Dendritic cell treated with granulocyte-macrophage colony-stimulating factor and Interleukin-4, amounts not matched to agents 40 ng/mL and 50 ng/mL, for 4 days (primary cell): ENCODE measurements around the gene TYMP.
"Not testable (repeated sequence)": the region's sequence is repeated elsewhere in the genome, so short reads cannot be mapped to it uniquely, and the experiment has no call there.

Source experiments
- H3K27ac Mint-ChIP-seq: one replicate; pipeline ENCODE4 v1.8.0; 2022; ENCODE audit warnings: mild to moderate bottlenecking, mixed read lengths
- H3K27me3 Mint-ChIP-seq: one replicate; pipeline ENCODE4 v1.8.0; 2022; ENCODE audit warnings: mild to moderate bottlenecking, mixed read lengths
- H3K36me3 Mint-ChIP-seq: one replicate; pipeline ENCODE4 v1.8.0; 2022; ENCODE audit warnings: low read depth, mixed read lengths
- H3K4me1 Mint-ChIP-seq: one replicate; pipeline ENCODE4 v1.8.0; 2022; ENCODE audit warnings: low read depth, mixed read lengths
- H3K4me3 Mint-ChIP-seq: one replicate; pipeline ENCODE4 v1.8.0; 2022; ENCODE audit warnings: mild to moderate bottlenecking, moderate library complexity, mixed read lengths
- H3K9me3 Mint-ChIP-seq: one replicate; pipeline ENCODE4 v1.8.0; 2022; ENCODE audit warnings: mixed read lengths
- intact Hi-C: fragments of 100-400 bp; cut with micrococcal nuclease; formaldehyde crosslinking; loops from one replicate; pipeline ENCODE4 v1.15.0; 2022

Gene TYMP

DNA sequence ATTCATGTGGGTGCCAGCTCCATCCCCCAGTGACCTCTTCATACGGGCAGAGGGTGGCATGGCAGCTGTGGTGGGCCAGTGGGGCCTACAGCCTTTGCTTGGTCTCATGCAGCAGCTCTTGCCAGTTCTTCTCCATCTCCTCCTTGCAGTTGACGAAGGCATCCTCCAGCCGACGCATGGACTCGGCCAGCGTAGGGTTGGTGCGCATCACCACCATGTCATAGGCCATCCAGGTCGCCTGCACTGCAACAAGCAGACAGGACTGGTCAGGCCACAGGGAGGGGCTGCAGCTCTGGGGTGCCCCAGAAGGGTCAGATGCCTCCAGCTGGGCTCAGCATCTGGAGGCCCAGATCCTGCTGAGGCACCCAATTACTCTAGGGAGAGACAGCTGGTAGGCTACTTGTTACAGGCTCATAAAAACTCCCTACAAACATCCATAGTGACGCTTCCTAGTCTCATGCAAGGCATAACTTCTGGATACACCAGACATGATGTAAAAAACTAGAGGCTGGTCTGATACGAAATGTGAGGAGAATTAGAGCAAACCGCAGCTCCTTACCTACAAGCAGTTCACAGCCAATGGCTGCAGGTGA lies 21.4 kb upstream of the TYMP start:
- Mint-ChIP-seq H3K4me1 (peaks cover 25% of the 10 kb centered on the region), H3K9me3 (no peaks in the 10 kb centered on the region), H3K27ac (no peak overlapping the region), H3K36me3 (no peaks in the 10 kb centered on the region), H3K4me3 (no peak overlapping the region), H3K27me3 (peaks cover 24% of the 10 kb centered on the region)
- intact Hi-C loops, result no loop called here

DNA sequence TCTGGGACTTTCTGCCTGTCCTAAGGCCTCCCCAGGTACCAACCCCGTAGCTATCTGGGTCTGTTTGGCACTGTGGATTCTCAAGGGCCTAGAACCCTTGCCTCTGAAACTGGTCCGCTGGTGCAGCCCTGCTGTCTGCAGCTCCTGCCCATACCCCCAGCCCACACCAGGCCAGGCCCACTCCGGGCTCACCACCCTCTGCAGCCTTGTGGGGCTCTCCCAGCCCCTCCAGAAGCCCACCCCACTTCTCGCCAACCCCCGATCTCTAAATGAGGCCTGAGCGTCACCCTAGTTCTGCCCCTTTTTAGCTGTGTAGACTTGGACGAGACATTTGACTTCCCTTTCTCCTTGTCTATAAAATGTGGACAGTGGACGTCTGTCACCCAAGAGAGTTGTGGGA lies 20.6 kb upstream of the TYMP start:
- H3K27ac Mint-ChIP-seq, result no peak overlapping the region
- intact Hi-C loops, result no loop called here
- H3K4me1 Mint-ChIP-seq, result peaks cover 28% of the 10 kb centered on the region
- no peaks in the 10 kb centered on the region for H3K36me3 Mint-ChIP-seq
- no peaks in the 10 kb centered on the region for H3K9me3 Mint-ChIP-seq
- H3K4me3 Mint-ChIP-seq, result no peak overlapping the region
- H3K27me3 Mint-ChIP-seq, result peaks cover 26% of the 10 kb centered on the region

DNA sequence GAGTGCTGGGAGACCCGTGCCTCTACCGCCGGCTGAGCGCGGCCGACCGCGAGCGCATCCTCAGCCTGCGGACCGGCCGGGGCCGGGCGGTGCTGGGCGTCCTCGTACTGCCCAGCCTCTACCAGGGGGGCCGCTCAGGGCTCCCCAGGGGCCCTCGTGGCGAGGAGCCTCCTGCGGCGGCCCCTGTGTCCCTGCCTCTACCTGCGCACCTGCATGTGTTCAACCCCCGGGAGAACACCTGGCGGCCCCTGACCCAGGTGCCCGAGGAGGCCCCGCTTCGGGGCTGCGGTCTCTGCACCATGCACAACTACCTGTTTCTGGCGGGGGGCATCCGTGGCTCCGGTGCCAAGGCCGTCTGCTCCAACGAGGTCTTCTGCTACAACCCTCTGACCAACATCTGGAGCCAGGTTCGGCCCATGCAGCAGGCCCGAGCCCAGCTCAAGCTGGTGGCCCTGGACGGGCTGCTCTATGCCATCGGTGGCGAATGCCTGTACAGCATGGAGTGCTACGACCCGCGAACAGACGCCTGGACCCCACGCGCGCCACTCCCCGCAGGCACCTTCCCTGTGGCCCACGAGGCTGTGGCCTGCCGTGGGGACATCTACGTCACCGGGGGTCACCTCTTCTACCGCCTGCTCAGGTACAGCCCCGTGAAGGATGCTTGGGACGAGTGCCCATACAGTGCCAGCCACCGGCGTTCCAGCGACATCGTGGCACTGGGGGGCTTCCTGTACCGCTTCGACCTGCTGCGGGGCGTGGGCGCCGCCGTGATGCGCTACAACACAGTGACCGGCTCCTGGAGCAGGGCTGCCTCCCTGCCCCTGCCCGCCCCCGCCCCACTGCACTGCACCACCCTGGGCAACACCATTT lies 19.3 kb upstream of the TYMP start:
- no peaks in the 10 kb centered on the region for H3K36me3 Mint-ChIP-seq

GRCh38 chr22:50548040-50548920 lies 18.5 kb upstream of the TYMP start:
- intact Hi-C loops, result no loop called here
- no peaks in the 10 kb centered on the region for H3K36me3 Mint-ChIP-seq
- H3K27ac Mint-ChIP-seq, result peak overlapping the region; percentile 64
- H3K4me3 Mint-ChIP-seq, result peak overlapping the region; percentile 34
- peaks cover 27% of the 10 kb centered on the region for H3K27me3 Mint-ChIP-seq
- peaks cover 39% of the 10 kb centered on the region for H3K4me1 Mint-ChIP-seq
- no peaks in the 10 kb centered on the region for H3K9me3 Mint-ChIP-seq

More for the DNA sequence above, 19.3 kb upstream of the TYMP start:
- H3K27me3 Mint-ChIP-seq, result peaks cover 27% of the 10 kb centered on the region
- H3K4me3 Mint-ChIP-seq, result peak overlapping the region; percentile 57
- intact Hi-C loops, result no loop called here
- H3K9me3 Mint-ChIP-seq, result no peaks in the 10 kb centered on the region
- peak overlapping the region; percentile 76 for H3K27ac Mint-ChIP-seq
- peaks cover 39% of the 10 kb centered on the region for H3K4me1 Mint-ChIP-seq

DNA sequence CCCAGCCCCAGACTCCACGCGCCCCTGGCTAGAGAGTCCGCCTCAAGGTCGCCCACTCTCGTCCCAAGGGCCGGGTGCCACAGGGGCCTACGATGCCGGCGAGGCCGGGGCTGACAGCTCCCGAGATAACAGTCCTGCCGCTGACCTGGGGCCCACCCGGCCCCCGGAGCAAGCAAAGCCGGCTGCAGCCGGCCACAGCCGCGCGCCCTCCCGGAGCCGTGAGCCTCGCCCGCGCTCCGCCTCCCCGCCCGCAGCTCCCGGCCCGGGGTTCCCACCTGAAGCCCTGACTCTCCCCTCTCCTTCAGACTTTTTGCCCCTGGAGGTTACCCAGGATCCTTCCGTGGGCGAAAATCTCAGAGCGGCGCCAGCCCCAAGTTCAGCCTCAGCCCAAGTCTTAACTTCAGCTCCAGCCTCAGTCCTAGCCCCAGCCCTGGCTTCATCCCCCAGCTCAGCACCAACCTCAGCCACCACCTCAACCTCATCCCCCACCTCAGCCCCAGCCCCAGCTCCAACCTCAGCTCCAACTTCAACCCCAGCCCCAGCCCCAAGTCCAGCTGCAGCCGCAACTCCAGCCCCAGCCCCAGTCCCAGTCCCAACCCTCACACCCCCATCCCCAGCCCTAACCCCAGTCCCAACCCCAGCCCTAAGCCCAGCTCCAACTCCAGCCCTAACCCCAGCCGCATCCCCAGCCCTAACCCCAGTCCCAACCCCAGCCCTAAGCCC lies 17.6 kb upstream of the TYMP start:
- Mint-ChIP-seq H3K27me3 (peaks cover 27% of the 10 kb centered on the region), H3K4me3 (peak overlapping the region; percentile 44), H3K36me3 (peaks cover 5% of the 10 kb centered on the region), H3K4me1 (peaks cover 44% of the 10 kb centered on the region), H3K9me3 (no peaks in the 10 kb centered on the region), H3K27ac (peak overlapping the region; percentile 64)
- intact Hi-C loops, result no loop called here

DNA sequence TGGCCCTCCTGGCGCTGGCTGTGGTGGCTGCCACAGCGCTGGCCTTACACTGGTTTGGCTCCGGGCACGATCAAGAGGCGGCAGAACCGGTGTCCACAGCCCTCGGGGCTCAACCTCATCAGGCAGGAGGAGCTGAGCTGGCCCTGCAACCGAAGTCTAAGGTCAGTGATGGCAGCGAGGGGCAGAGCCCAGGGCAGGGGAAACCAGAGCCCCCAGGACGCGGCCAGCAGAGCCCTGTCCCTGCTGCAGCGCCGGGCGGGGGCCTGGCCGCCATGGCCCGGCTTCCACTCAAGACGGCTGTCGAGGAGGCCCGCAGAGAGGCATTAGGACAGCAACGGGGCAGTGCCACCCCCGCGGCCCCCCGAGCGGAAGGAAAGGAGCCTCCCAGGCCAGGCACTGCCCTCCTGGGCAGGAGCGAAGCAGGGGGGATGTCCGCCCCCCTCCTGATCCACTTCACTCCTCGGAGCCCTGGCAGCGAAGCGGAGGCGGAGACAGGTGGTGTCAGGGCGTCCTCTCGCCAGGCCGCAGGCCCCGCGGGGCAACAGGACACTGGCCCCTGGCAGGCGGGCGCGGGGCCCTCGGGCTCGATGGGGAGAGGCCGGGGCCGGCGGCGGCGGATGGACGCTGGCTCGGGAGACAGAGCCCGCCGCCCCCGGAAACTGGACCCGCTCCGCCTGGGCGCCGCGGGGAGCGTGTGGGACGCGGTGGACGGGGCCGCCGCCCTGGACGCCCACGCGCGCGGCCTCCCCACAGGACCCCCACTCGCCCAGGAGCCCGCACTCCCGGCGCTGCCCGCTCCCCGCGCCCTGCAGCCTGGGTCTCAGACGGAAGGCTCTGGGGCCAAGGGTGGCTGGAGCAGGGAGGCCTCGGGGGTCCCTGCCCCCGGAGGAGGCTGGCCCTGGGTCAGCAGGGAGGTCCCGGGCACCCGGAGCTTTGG lies 16.8 kb upstream of the TYMP start:
- Mint-ChIP-seq H3K4me3 (no peak overlapping the region), H3K27me3 (peaks cover 27% of the 10 kb centered on the region)

DNA sequence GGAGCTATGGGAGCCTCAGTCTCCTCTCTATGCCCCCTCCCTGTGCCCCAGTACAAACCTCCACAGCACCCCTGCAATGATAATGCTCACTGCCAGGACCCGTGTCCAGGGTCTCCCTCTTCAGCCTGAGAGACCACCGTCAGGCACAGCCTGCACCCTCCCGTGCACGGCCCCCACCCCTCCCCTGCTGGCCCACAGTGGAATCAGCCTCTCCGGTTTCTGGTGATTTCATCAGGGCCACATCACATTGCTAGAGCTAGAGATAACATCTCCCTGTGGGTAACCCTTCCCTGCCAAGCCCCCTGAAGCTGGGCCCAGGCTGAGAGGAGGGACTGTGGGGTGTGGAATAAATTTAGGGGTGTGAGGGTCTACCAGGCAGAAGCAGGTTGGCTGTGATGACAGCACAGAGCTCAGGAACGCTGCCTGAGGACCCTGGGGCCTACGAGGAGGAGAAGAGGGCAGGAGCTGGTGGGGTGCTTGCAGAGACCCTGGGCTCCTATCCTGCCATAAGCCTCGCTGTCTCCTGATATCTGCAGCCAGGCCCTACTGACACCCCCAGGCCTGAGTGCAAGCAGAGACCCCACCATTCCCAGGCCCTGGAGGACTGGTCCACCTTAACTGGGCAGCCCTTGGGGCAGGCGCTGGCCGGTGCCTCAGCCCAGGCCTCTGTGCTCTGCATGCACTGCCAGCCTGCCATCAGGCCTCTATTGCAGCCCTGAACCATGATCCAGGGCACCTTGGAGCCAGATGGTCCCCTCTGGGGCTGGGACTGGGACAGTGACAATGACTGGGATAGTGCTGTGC lies 15.9 kb upstream of the TYMP start, which contains the start of gene KLHDC7B:
Gene KLHDC7B (plus strand): TSS at position 378 of the 804 bp plus-strand sequence. CDS start 345 bp downstream, at position 723.
- peak within 1 kb of the TSS; percentile 95 for H3K27ac Mint-ChIP-seq
- peaks cover 27% of the 10 kb centered on the region for H3K27me3 Mint-ChIP-seq
- no peak within 1 kb of the TSS for H3K4me3 Mint-ChIP-seq
- intact Hi-C loops, result loop anchor here (2.0 kb wide), 2 partner anchors 19 to 75 kb away; no protein-coding TSS in a partner anchor
- H3K36me3 Mint-ChIP-seq, result peaks cover 8% of the 10 kb centered on the region
- no peaks in the 10 kb centered on the region for H3K9me3 Mint-ChIP-seq
- peaks cover 50% of the 10 kb centered on the region for H3K4me1 Mint-ChIP-seq

More for the DNA sequence above, 16.8 kb upstream of the TYMP start:
- intact Hi-C loops, result no loop called here
- Mint-ChIP-seq H3K4me1 (peaks cover 46% of the 10 kb centered on the region), H3K36me3 (peaks cover 8% of the 10 kb centered on the region), H3K9me3 (no peaks in the 10 kb centered on the region), H3K27ac (peak overlapping the region; percentile 95)

DNA sequence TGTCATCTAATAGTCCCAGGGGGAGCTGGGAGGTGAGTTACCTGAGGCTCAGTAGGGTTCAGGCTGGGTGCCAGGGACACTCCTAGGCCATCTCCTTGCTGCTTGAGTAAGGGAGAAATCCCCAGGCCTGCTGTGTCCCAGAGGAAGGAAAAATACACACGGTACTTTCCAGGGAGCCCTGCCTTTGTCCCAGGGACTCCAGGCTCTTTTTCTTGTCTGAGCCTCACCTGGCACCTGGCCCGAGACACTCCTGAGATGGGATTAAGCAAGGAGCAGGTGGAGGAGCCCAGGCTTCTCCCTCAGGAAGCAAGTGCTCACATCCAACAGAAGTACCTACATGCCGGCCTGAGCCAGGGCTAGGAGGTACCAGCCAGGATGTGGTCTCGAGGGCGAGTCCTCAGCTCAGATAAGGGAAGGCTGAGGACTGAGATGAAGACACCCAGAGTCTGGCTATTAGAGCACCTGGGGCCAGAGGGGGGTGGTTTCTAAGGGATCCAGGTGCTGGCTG lies 15.0 kb upstream of the TYMP start:
- H3K4me1 Mint-ChIP-seq, result peaks cover 45% of the 10 kb centered on the region
- intact Hi-C loops, result loop anchor here (1.0 to 2.0 kb wide), 3 partner anchors 18 to 76 kb away; partner anchors contain the start of gene SYCE3
- peaks cover 8% of the 10 kb centered on the region for H3K36me3 Mint-ChIP-seq
- H3K27me3 Mint-ChIP-seq, result peaks cover 25% of the 10 kb centered on the region
- peak overlapping the region; percentile 95 for H3K27ac Mint-ChIP-seq
- H3K4me3 Mint-ChIP-seq, result no peak overlapping the region
- H3K9me3 Mint-ChIP-seq, result no peaks in the 10 kb centered on the region

- peaks cover 42% of the 10 kb centered on the region for H3K4me1 Mint-ChIP-seq
- intact Hi-C loops, result loop anchor here (1.0 to 2.0 kb wide), 3 partner anchors 17 to 77 kb away; partner anchors contain the start of gene SYCE3
These were observed 14.4 kb upstream of the TYMP start for GRCh38 chr22:50544078-50544745.

DNA sequence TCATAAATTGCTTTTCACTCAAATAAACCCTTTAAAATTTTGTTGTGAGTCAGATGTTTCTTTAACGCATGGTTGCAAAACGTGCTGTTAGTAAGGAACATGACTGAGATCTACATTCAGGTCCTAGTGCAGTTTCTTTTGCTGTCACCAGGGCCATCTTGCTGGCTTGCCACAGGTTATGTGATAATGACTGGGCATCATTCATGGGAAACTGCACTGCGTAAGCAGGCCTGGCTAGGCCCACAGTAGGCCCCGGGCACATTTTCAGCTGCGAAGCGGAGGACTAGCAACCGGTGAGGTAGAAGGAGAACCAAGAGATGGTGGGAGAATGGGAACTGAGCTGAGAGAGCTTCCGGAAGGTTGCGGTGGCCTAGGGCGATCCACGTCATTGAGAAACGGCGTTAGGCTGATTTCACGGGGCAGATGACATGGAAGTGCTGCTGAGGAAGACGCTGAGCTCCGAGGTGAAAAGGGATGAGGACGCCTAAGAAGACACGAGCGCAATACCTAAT lies 12.7 kb upstream of the TYMP start:
- Mint-ChIP-seq H3K27ac (peak overlapping the region; percentile 95), H3K4me3 (peak overlapping the region; percentile 70), H3K9me3 (no peaks in the 10 kb centered on the region), H3K27me3 (peaks cover 10% of the 10 kb centered on the region), H3K36me3 (peaks cover 18% of the 10 kb centered on the region), H3K4me1 (peaks cover 53% of the 10 kb centered on the region)
- intact Hi-C loops, result loop anchor here (1.0 kb wide), 1 partner anchor 10 kb away; no protein-coding TSS in a partner anchor

More at GRCh38 chr22:50544078-50544745, 14.4 kb upstream of the TYMP start:
- Mint-ChIP-seq H3K9me3 (no peaks in the 10 kb centered on the region), H3K36me3 (peaks cover 8% of the 10 kb centered on the region), H3K27me3 (peaks cover 20% of the 10 kb centered on the region), H3K27ac (peak overlapping the region; percentile 95), H3K4me3 (peak overlapping the region; percentile 60)

GRCh38 chr22:50541667-50542026 lies 11.8 kb upstream of the TYMP start:
- peaks cover 58% of the 10 kb centered on the region for H3K4me1 Mint-ChIP-seq
- intact Hi-C loops, result loop anchor here (1.0 kb wide), 1 partner anchor 9 kb away; no protein-coding TSS in a partner anchor
- H3K27ac Mint-ChIP-seq, result peak overlapping the region; percentile 95
- H3K9me3 Mint-ChIP-seq, H3K27me3 Mint-ChIP-seq: not testable (repeated sequence)
- peaks cover 18% of the 10 kb centered on the region for H3K36me3 Mint-ChIP-seq
- peak overlapping the region; percentile 70 for H3K4me3 Mint-ChIP-seq
